Measurements from ENCODE around the gene DPYSL4.

The DPYSL4 gene

GRCh38 chr10:132246296-132246695, 59.5 kb downstream of the DPYSL4 start:
- Histone ChIP-seq H3K4me1 (ENCODE audit: control insufficient read depth, insufficient read depth, low read length) (peaks cover 4% of the 10 kb centered on the region; the same call in 1 of the 2 replicates), H3K27me3 (ENCODE audit: control insufficient read depth, insufficient read depth, low read length) (no peaks in the 10 kb centered on the region), H3K36me3 (ENCODE audit: control insufficient read depth, insufficient read depth, low read length) (no peaks in the 10 kb centered on the region), H3K4me3 (ENCODE audit: low read length) (no peak overlapping the region), H3K9me3 (ENCODE audit: control insufficient read depth, insufficient read depth, low read length) (no peaks in the 10 kb centered on the region), H3K27ac (ENCODE audit: low read length) (no peak overlapping the region)
- WGBS (ENCODE audit: insufficient coverage, insufficient read length) = no CpG with 5 or more reads among the region's 13 CpGs
- DNase-seq (ENCODE audit: low read depth, low spot score) = no peak

GRCh38 chr10:132247943-132248342, 61.2 kb downstream of the DPYSL4 start:
- Histone ChIP-seq H3K27me3 (ENCODE audit: control insufficient read depth, insufficient read depth, low read length) (no peaks in the 10 kb centered on the region), H3K36me3 (ENCODE audit: control insufficient read depth, insufficient read depth, low read length) (no peaks in the 10 kb centered on the region), H3K4me1 (ENCODE audit: control insufficient read depth, insufficient read depth, low read length) (peaks cover 4% of the 10 kb centered on the region; the same call in 1 of the 2 replicates), H3K9me3 (ENCODE audit: control insufficient read depth, insufficient read depth, low read length) (no peaks in the 10 kb centered on the region), H3K4me3 (ENCODE audit: low read length) (no peak overlapping the region), H3K27ac (ENCODE audit: low read length) (no peak overlapping the region)
- no peak for DNase-seq (ENCODE audit: low read depth, low spot score)
- WGBS (ENCODE audit: insufficient coverage, insufficient read length) = no CpG with 5 or more reads among the region's 19 CpGs

GRCh38 chr10:132248455-132249225, 61.9 kb downstream of the DPYSL4 start:
- H3K4me3 ChIP-seq (ENCODE audit: low read length) = peak overlapping the region; percentile 7; the same call in 1 of the 2 replicates

GRCh38 chr10:132249226-132249724, 62.5 kb downstream of the DPYSL4 start:
- no peak for DNase-seq (ENCODE audit: low read depth, low spot score)
- Histone ChIP-seq H3K36me3 (ENCODE audit: control insufficient read depth, insufficient read depth, low read length) (no peaks in the 10 kb centered on the region), H3K27ac (ENCODE audit: low read length) (no peak overlapping the region), H3K9me3 (ENCODE audit: control insufficient read depth, insufficient read depth, low read length) (no peaks in the 10 kb centered on the region), H3K4me1 (ENCODE audit: control insufficient read depth, insufficient read depth, low read length) (peaks cover 4% of the 10 kb centered on the region; the same call in 1 of the 2 replicates), H3K4me3 (ENCODE audit: low read length) (no peak overlapping the region), H3K27me3 (ENCODE audit: control insufficient read depth, insufficient read depth, low read length) (no peaks in the 10 kb centered on the region)
- no CpG with 5 or more reads among the region's 11 CpGs for WGBS (ENCODE audit: insufficient coverage, insufficient read length)

More at GRCh38 chr10:132248455-132249225, 61.9 kb downstream of the DPYSL4 start:
- Histone ChIP-seq H3K27ac (ENCODE audit: low read length) (no peak overlapping the region), H3K4me1 (ENCODE audit: control insufficient read depth, insufficient read depth, low read length) (peaks cover 4% of the 10 kb centered on the region; the same call in 1 of the 2 replicates), H3K9me3 (ENCODE audit: control insufficient read depth, insufficient read depth, low read length) (no peaks in the 10 kb centered on the region), H3K36me3 (ENCODE audit: control insufficient read depth, insufficient read depth, low read length) (no peaks in the 10 kb centered on the region), H3K27me3 (ENCODE audit: control insufficient read depth, insufficient read depth, low read length) (no peaks in the 10 kb centered on the region)
- DNase-seq (ENCODE audit: low read depth, low spot score) = peak; percentile 5
- no CpG with 5 or more reads among the region's 38 CpGs for WGBS (ENCODE audit: insufficient coverage, insufficient read length)

- H3K9me3 ChIP-seq (ENCODE audit: control insufficient read depth, insufficient read depth, low read length) = no peaks in the 10 kb centered on the region
- DNase-seq (ENCODE audit: low read depth, low spot score) = no peak
- H3K4me3 ChIP-seq (ENCODE audit: low read length) = no peak overlapping the region
Observed at GRCh38 chr10:132249824-132250375, 63.2 kb downstream of the DPYSL4 start.

GRCh38 chr10:132250481-132251475, 64.0 kb downstream of the DPYSL4 start:
- no CpG with 5 or more reads among the region's 30 CpGs for WGBS (ENCODE audit: insufficient coverage, insufficient read length)
- Histone ChIP-seq H3K36me3 (ENCODE audit: control insufficient read depth, insufficient read depth, low read length) (no peaks in the 10 kb centered on the region), H3K9me3 (ENCODE audit: control insufficient read depth, insufficient read depth, low read length) (no peaks in the 10 kb centered on the region), H3K27me3 (ENCODE audit: control insufficient read depth, insufficient read depth, low read length) (no peaks in the 10 kb centered on the region), H3K27ac (ENCODE audit: low read length) (no peak overlapping the region), H3K4me3 (ENCODE audit: low read length) (no peak overlapping the region), H3K4me1 (ENCODE audit: control insufficient read depth, insufficient read depth, low read length) (peaks cover 4% of the 10 kb centered on the region; the same call in 1 of the 2 replicates)
- no peak for DNase-seq (ENCODE audit: low read depth, low spot score)

More at GRCh38 chr10:132249824-132250375, 63.2 kb downstream of the DPYSL4 start:
- H3K36me3 ChIP-seq (ENCODE audit: control insufficient read depth, insufficient read depth, low read length) = no peaks in the 10 kb centered on the region
- WGBS (ENCODE audit: insufficient coverage, insufficient read length) = no CpG with 5 or more reads among the region's 17 CpGs
- peaks cover 4% of the 10 kb centered on the region; the same call in 1 of the 2 replicates for H3K4me1 ChIP-seq (ENCODE audit: control insufficient read depth, insufficient read depth, low read length)
- H3K27ac ChIP-seq (ENCODE audit: low read length) = no peak overlapping the region
- H3K27me3 ChIP-seq (ENCODE audit: control insufficient read depth, insufficient read depth, low read length) = no peaks in the 10 kb centered on the region

- H3K4me1 ChIP-seq (ENCODE audit: control insufficient read depth, insufficient read depth, low read length) = peaks cover 4% of the 10 kb centered on the region; the same call in 1 of the 2 replicates
- H3K27me3 ChIP-seq (ENCODE audit: control insufficient read depth, insufficient read depth, low read length) = no peaks in the 10 kb centered on the region
- H3K9me3 ChIP-seq (ENCODE audit: control insufficient read depth, insufficient read depth, low read length) = no peaks in the 10 kb centered on the region
- WGBS (ENCODE audit: insufficient coverage, insufficient read length) = no CpG with 5 or more reads among the region's 6 CpGs
- H3K27ac ChIP-seq (ENCODE audit: low read length) = no peak overlapping the region
- no peak overlapping the region for H3K4me3 ChIP-seq (ENCODE audit: low read length)
- H3K36me3 ChIP-seq (ENCODE audit: control insufficient read depth, insufficient read depth, low read length) = no peaks in the 10 kb centered on the region
- DNase-seq (ENCODE audit: low read depth, low spot score) = no peak
Observed at GRCh38 chr10:132251928-132252327, 65.2 kb downstream of the DPYSL4 start.

GRCh38 chr10:132252412-132252811, 65.7 kb downstream of the DPYSL4 start:
- Histone ChIP-seq H3K27me3 (ENCODE audit: control insufficient read depth, insufficient read depth, low read length) (no peaks in the 10 kb centered on the region), H3K4me1 (ENCODE audit: control insufficient read depth, insufficient read depth, low read length) (peaks cover 4% of the 10 kb centered on the region; the same call in 1 of the 2 replicates), H3K9me3 (ENCODE audit: control insufficient read depth, insufficient read depth, low read length) (no peaks in the 10 kb centered on the region), H3K27ac (ENCODE audit: low read length) (no peak overlapping the region), H3K4me3 (ENCODE audit: low read length) (no peak overlapping the region), H3K36me3 (ENCODE audit: control insufficient read depth, insufficient read depth, low read length) (no peaks in the 10 kb centered on the region)
- no peak for DNase-seq (ENCODE audit: low read depth, low spot score)
- no CpG with 5 or more reads among the region's 17 CpGs for WGBS (ENCODE audit: insufficient coverage, insufficient read length)

- DNase-seq (ENCODE audit: low read depth, low spot score) = peak; percentile 5
- H3K27me3 ChIP-seq (ENCODE audit: control insufficient read depth, insufficient read depth, low read length) = no peaks in the 10 kb centered on the region
- no peaks in the 10 kb centered on the region for H3K9me3 ChIP-seq (ENCODE audit: control insufficient read depth, insufficient read depth, low read length)
- no peaks in the 10 kb centered on the region for H3K36me3 ChIP-seq (ENCODE audit: control insufficient read depth, insufficient read depth, low read length)
- no CpG with 5 or more reads among the region's 19 CpGs for WGBS (ENCODE audit: insufficient coverage, insufficient read length)
- peaks cover 4% of the 10 kb centered on the region; the same call in 1 of the 2 replicates for H3K4me1 ChIP-seq (ENCODE audit: control insufficient read depth, insufficient read depth, low read length)
- H3K4me3 ChIP-seq (ENCODE audit: low read length) = peak overlapping the region; percentile 21; the same call in 1 of the 2 replicates
- H3K27ac ChIP-seq (ENCODE audit: low read length) = no peak overlapping the region
Observed at GRCh38 chr10:132253092-132253687, 66.4 kb downstream of the DPYSL4 start.

Measured in iPS DF 6.9 (cell line).